Large intestine (tissue), 3 donors: ENCODE measurements around the gene C22orf15. TPM values are rescaled to one million over a fixed set of nuclear protein-coding genes. Genes with fewer than 3 reads are reported as not detected.

Source experiments
- DNase-seq, 2 donors: peaks; one replicate each; pipeline versions ENCODE4 v3.0.0 to v3.0.0-alpha.2; 2013
- H3K27ac ChIP-seq: one replicate; pipeline ENCODE4 v1.5.1; 2013; ENCODE audit warnings: low read length
- H3K27me3 ChIP-seq: 2 replicates; pipeline ENCODE4 v1.6.1; 2013; ENCODE audit warnings: low read length; ENCODE audit not compliant: control insufficient read depth, insufficient read depth
- H3K36me3 ChIP-seq: 2 replicates; pipeline ENCODE4 v1.6.1; 2013; ENCODE audit warnings: low read length; ENCODE audit not compliant: control insufficient read depth, insufficient read depth
- H3K4me1 ChIP-seq: one replicate; pipeline ENCODE4 v1.6.1; 2013; ENCODE audit warnings: low read length; ENCODE audit not compliant: control insufficient read depth, insufficient read depth
- H3K4me3 ChIP-seq: one replicate; pipeline ENCODE4 v1.5.1; 2013; ENCODE audit warnings: low read length
- H3K9me3 ChIP-seq: one replicate; pipeline ENCODE4 v1.6.1; 2013; ENCODE audit warnings: mild to moderate bottlenecking, low read depth, low read length, moderate library complexity; ENCODE audit not compliant: control insufficient read depth
- WGBS: methylation state at CpG from one replicate; pipeline ENCODE4 v1.1.5; 2013; ENCODE audit warnings: low lambda C conversion rate; ENCODE audit not compliant: insufficient coverage; 5-methylcytosine and 5-hydroxymethylcytosine counted together
- polyA plus RNA-seq: library from polyadenylated mRNA; unstranded; fragments of 120-200 nt; gene quantifications from one replicate; pipeline ENCODE4 v1.2.1, GENCODE V29; 2013

The C22orf15 gene
- polyA plus RNA-seq, 1 donor, result 0.43 TPM

DNA sequence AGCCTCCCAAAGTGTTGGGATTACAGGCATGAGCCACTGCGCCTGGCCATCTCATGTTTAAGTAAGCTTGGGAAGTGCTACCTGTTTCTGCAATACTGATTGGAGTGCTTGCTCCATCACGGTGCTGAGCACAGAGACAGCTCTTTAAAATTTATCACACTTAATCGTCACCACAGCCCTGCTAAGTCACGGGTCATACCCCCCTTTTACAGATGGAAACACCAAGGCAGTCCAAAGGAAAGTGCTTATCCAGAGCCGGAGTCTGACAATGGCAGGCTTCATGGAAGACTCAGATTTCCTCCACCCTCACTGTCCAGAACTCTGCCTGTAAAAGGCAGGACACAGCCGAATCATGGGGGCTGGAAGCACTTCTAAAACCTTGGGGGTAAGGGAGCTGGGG is 2.7 kb upstream of the C22orf15 start:
- Histone ChIP-seq H3K4me1 (peaks cover 4% of the 10 kb centered on the region), H3K36me3 (no peaks in the 10 kb centered on the region), H3K4me3 (no peak overlapping the region), H3K9me3 (no peaks in the 10 kb centered on the region), H3K27me3 (no peaks in the 10 kb centered on the region), H3K27ac (no peak overlapping the region)
- no peak for DNase-seq
- WGBS, result no CpG with 5 or more reads among the region's 6 CpGs

DNA sequence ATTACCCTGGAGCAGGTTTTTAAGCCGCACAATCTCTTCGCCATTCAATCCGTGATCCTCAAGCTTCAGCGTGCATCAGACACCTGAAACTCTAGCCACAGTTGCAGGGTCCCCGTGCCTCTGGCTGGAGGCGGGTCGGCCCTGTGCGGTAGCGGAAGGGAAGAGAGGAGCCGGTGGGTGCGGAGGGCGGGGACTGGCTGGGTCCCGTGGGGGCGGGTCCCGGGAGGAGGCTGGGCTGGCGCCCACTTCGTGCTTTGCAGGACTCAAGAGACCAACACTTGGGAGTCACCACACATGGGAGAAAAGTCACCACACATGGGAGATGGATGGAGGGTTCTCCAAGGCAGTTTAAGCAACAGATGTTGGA is 772 bp downstream of the C22orf15 start:
- H3K27ac ChIP-seq, result no peak overlapping the region
- no peaks in the 10 kb centered on the region for H3K36me3 ChIP-seq
- H3K4me1 ChIP-seq, result peaks cover 9% of the 10 kb centered on the region
- no peaks in the 10 kb centered on the region for H3K27me3 ChIP-seq
- no peak for DNase-seq
- no CpG with 5 or more reads among the region's 17 CpGs for WGBS
- H3K9me3 ChIP-seq, result no peaks in the 10 kb centered on the region
- H3K4me3 ChIP-seq, result no peak overlapping the region

DNA sequence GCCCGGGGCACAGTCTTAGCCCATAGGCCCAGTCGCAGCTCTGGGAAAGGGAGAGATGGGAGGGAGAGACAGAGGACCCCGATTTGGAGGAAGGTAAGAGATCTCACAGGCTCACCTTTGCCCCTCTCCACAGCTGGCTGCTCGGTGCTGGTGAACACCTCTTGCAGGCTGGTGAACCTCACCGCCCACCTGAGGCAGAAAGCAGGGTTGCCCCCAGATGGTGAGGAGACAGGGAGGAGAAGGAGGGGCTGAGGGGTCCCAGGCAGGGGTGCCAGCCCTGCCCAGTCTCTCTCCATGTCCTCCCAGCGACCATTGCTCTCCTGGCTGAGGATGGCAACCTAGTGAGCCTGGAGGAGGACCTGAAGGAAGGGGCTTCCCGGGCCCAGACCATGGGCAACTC is 1.2 kb downstream of the C22orf15 start:
- no peak overlapping the region for H3K27ac ChIP-seq
- no peaks in the 10 kb centered on the region for H3K36me3 ChIP-seq
- H3K27me3 ChIP-seq, result no peaks in the 10 kb centered on the region
- no peak overlapping the region for H3K4me3 ChIP-seq
- H3K9me3 ChIP-seq, result no peaks in the 10 kb centered on the region
- peaks cover 10% of the 10 kb centered on the region for H3K4me1 ChIP-seq
- no CpG with 5 or more reads among the region's 7 CpGs for WGBS
- no peak for DNase-seq

DNA sequence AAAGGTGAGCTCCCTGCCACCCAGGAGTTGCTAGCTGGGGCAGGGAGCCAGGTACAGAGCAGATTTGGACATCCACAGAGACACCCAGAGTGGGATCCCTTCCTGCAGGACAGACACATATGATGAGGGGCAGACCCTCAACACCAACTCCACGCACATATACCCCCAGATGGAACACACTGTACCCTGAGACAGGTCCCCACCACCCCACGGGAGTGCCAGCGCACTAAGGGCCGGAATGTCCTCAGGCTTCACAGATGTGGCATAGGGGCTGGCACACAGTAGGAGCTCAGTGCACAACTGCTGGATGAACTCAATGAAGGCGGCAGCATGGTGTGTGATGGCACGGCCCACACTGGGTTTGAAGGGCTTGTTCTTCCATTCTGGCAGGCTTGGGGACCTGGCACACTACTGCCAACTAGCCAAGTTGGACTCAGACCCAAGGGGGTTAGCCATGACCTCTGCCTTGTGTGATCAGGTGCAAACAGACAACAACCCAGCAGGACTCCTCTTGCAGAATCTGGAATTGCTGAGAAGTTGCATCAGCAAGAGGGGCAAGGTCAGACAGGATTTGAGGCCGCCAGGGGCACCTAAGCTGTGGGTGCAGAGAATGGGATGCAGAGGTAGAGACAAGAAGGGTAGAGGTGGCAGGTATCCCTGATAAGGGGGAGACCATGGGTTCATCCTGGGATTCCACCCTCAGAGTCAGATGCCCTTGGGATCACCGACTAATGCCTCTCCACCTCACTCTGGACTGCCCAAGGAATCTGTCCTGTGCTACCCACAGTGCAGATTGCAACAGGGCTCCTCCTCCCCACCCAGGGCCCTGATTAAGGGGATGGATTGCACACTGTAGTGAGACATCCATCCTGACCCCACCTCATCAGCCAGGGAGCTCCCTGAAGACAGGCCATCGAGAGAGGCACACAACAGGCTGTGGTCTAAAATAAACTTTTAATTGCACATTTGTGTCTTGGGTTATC is 2.4 kb downstream of the C22orf15 start:
- no peaks in the 10 kb centered on the region for H3K9me3 ChIP-seq
- DNase-seq, result no peak
- peaks cover 17% of the 10 kb centered on the region for H3K4me1 ChIP-seq
- WGBS, result no CpG with 5 or more reads among the region's 9 CpGs
- no peak overlapping the region for H3K27ac ChIP-seq
- H3K27me3 ChIP-seq, result no peaks in the 10 kb centered on the region
- H3K4me3 ChIP-seq, result no peak overlapping the region
- H3K36me3 ChIP-seq, result no peaks in the 10 kb centered on the region

DNA sequence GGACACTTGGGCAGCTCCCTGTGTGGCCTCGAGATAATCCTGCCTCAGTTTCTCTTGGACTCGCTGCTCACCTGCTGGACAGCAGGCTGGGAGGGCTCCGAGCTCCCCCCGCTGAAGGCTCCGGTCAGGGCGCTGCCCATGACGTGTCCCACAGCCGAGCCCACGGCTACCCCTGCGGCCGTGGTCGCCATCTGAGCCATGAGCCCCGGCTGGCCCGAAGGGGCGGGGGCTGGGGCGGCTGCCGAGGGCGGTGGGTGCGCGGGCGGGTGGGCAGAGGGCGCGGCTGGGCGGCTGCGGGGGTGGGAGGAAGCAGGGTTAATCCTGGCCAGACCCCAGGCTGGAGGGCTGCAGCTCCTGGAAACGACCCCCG is 4.5 kb downstream of the C22orf15 start:
- no peaks in the 10 kb centered on the region for H3K36me3 ChIP-seq
- WGBS, result no CpG with 5 or more reads among the region's 27 CpGs
- no peak for DNase-seq
- no peaks in the 10 kb centered on the region for H3K27me3 ChIP-seq
- peaks cover 20% of the 10 kb centered on the region for H3K4me1 ChIP-seq
- H3K27ac ChIP-seq, result peak overlapping the region; percentile 3
- peak overlapping the region; percentile 66 for H3K4me3 ChIP-seq
- H3K9me3 ChIP-seq, result no peaks in the 10 kb centered on the region

DNA sequence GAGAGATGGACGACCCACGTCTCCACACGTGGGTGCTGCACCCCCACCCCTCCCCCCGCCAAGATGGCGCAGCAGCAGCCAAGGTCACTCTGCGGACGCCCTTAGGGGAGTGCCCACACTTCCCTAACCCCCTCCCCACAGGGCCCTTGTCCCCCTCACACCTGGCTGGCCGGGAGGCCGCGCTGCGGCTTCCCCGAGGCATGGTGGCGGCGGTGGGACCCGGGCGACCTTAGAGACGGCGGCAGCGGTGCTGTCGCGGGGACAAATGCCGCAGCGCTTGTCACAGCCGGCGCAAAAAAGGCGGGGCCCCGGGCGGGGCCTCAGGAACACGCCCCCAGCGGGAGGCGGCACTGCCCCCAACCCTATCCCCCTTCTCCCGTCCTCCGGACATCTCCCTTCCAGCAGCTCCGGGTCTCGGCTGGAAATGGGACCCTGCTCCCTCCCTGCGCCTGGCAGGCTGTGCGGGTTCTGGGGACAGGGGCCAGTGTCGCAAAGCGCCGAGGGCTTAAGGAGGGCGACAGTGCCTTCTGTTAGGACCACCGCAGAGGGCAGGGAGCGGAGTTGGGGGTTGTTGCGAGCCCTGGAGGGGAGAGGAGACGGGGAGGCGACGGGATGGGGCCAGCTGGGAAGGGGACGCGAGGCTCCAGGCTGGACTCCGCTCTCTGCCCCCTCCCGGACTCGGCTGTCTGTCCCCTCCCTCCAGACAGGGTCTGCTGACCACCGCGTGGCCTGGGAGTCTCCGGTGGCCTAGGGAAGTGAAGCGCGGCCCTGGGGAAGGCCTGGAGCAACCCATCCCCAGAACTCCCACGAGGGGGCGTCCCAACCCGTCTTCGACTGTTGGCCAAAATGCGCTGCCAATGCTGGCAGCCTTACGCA is 5.1 kb downstream of the C22orf15 start, which contains the start of gene CHCHD10:
Gene CHCHD10, minus strand, starts transcription at position 300 of the 876 bp plus-strand sequence. Its CDS starts 98 bp downstream, at position 202.
- Histone ChIP-seq H3K27ac (peak within 1 kb of the TSS; percentile 44), H3K27me3 (no peaks in the 10 kb centered on the region), H3K4me1 (peaks cover 22% of the 10 kb centered on the region), H3K4me3 (peak within 1 kb of the TSS; percentile 66), H3K9me3 (no peaks in the 10 kb centered on the region), H3K36me3 (no peaks in the 10 kb centered on the region)
- peak; percentile 70 to 90 for DNase-seq
- WGBS, result no CpG with 5 or more reads among the region's 63 CpGs

DNA sequence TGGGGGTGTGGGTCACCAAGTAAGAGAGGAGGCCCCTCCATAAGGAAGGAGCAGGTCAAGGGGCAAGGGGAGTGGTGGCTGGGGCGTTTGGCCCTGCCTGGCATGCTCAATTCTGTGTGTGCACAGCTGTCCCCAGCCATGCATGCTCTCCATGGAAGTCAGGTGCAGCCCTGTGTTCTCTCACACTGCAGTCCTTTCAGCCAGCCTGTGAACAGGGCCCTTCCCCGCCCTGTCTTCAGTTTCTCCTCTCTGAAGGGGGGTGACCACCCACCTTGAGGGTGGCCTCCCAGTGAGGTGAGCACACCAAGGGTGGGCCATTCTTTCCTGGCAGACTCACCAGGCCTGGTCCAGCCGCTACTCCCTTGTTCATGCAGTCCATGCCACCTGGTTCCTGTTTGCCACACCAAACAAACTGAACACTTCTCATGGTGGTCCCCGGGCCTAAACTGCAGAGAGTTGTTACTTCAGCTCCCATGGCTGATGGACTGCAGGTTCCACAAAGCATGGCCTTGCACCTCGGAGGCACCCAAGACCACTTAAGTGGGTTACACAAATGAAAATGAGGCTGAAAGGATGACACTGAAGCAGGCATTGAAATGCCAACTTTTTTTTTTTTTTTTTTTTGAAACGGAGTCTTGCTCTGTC is 6.7 kb downstream of the C22orf15 start:
- no peak for DNase-seq
- no peak overlapping the region for H3K4me3 ChIP-seq
- no CpG with 5 or more reads among the region's 6 CpGs for WGBS
- no peaks in the 10 kb centered on the region for H3K9me3 ChIP-seq
- peaks cover 34% of the 10 kb centered on the region for H3K4me1 ChIP-seq
- H3K27ac ChIP-seq, result no peak overlapping the region
- peaks cover 2% of the 10 kb centered on the region for H3K27me3 ChIP-seq
- no peaks in the 10 kb centered on the region for H3K36me3 ChIP-seq

DNA sequence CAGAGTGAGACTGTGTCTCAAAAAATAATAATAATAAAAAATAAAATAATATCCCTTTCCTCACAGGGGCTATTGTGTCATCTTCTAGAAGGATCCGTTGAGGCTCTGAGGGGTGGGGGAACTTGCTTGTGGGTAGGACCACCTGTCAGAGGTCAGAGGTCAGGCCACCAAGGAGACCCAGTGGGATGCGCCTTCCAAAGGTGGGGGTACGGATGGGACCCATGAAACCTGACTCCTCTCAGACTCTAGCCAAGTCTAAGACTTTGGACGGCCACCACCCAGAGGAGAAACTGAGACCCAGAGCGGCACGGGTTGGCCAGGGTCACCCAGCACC is 9.5 kb downstream of the C22orf15 start:
- Histone ChIP-seq H3K36me3 (no peaks in the 10 kb centered on the region), H3K27ac (no peak overlapping the region), H3K9me3 (no peaks in the 10 kb centered on the region), H3K4me3 (peak overlapping the region; percentile 33), H3K27me3 (peaks cover 2% of the 10 kb centered on the region), H3K4me1 (peaks cover 36% of the 10 kb centered on the region)
- no peak for DNase-seq
- WGBS, result no CpG with 5 or more reads among the region's 6 CpGs

DNA sequence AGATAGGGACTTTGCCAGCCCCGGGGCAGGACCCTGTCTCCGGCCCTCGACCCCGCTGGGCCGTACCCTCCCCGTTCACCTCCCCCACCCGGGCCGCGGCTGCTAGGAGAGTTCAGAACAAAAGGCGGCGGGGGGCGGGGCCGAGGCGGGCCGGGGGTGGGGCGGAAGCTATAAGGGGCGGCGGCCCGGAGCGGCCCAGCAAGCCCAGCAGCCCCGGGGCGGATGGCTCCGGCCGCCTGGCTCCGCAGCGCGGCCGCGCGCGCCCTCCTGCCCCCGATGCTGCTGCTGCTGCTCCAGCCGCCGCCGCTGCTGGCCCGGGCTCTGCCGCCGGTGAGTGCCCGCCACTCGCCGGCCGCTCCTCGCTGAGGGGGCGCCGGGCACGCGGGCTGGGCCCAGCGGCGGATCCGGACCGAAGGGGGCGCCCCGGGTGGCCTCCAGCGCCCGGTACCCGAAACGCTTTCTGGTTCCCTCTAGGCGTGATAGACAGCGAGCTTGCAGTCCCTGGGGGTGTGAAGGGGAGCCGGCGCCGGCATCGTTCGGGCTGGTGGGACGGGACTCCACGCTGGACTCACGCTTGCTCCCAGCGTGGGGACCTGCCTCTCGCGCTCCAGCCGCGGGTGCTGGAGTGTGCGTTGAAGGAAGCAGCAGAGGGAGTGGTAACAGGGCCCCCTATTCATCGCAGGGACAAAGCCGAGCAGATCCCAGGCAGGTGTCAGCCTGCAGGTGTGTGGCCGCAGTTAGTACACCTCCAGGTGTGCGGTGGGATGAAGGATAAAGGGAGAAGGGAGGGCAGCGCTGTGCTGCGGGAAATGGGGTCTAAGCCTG is 10.1 kb downstream of the C22orf15 start, which contains the start of gene MMP11:
Gene MMP11, plus strand, starts transcription at position 201 of the 825 bp plus-strand sequence. Its CDS starts 22 bp downstream, at position 223.
- Histone ChIP-seq H3K27ac (no peak within 1 kb of the TSS), H3K36me3 (no peaks in the 10 kb centered on the region), H3K4me3 (peak within 1 kb of the TSS; percentile 41), H3K27me3 (peaks cover 2% of the 10 kb centered on the region), H3K4me1 (peaks cover 39% of the 10 kb centered on the region), H3K9me3 (no peaks in the 10 kb centered on the region)
- DNase-seq, result peak in 1 of 2 donors; percentile 55
- WGBS, result no CpG with 5 or more reads among the region's 79 CpGs
